Spleen (tissue), 11 donors: ENCODE data around the gene PRM3. TPM values are rescaled to one million over a fixed set of nuclear protein-coding genes. Genes with fewer than 3 reads are reported as not detected.

Source experiments
- DNase-seq: peaks from one replicate; pipeline ENCODE4 v3.0.0-alpha.2; 2020
- H3K27ac ChIP-seq, 8 donors: fragments of 200-600 bp; sonication (generic) in 7 of 8; 1 replicate in 4 of 8; 2 replicates in 4 of 8; pipeline versions ENCODE4 v1.5.0 to v1.8.0; 2016 to 2021; ENCODE audit warnings: inconsistent platforms in 4 of 8, mild to moderate bottlenecking in 4 of 8, moderate library complexity in 1 of 8
- H3K27me3 ChIP-seq, 7 donors: fragments of 200-600 bp; sonication (generic) in 6 of 7; replicated peaks in 1 of 7; 1 replicate in 4 of 7; 2 replicates in 3 of 7; pipeline versions ENCODE4 v1.5.0 to v1.8.0; 2016 to 2021; ENCODE audit warnings: inconsistent platforms in 3 of 7, mild to moderate bottlenecking in 1 of 7
- H3K36me3 ChIP-seq, 6 donors: fragments of 200-600 bp; sonication (generic) in 5 of 6; 1 replicate in 4 of 6; 2 replicates in 2 of 6; pipeline versions ENCODE4 v1.5.0 to v1.8.0; 2016 to 2021; ENCODE audit warnings: inconsistent platforms in 2 of 6
- H3K4me1 ChIP-seq, 6 donors: fragments of 200-600 bp; sonication (generic) in 5 of 6; 1 replicate in 3 of 6; 2 replicates in 3 of 6; pipeline versions ENCODE4 v1.5.0 to v1.8.0; 2016 to 2021; ENCODE audit warnings: inconsistent platforms in 3 of 6
- H3K4me3 ChIP-seq, 8 donors: fragments of 200-600 bp; sonication (generic) in 7 of 8; 1 replicate in 4 of 8; 2 replicates in 4 of 8; pipeline versions ENCODE4 v1.5.0 to v1.8.0; 2016 to 2021; ENCODE audit warnings: inconsistent platforms in 4 of 8, mild to moderate bottlenecking in 4 of 8, moderate library complexity in 2 of 8
- H3K9me3 ChIP-seq, 8 donors: fragments of 200-600 bp; sonication (generic) in 7 of 8; 1 replicate in 4 of 8; 2 replicates in 4 of 8; pipeline versions ENCODE4 v1.5.0 to v1.8.0; 2016 to 2021; ENCODE audit warnings: inconsistent platforms in 4 of 8
- POLR2A ChIP-seq, 3 donors: fragments of 450-650 bp; IDR thresholded peaks; one replicate each; pipeline ENCODE4 v1.5.1; 2017; ENCODE audit warnings: antibody characterized with exemption in 3 of 3, mild to moderate bottlenecking in 1 of 3
- POLR2AphosphoS5 ChIP-seq, 3 donors: sonication (generic); formaldehyde crosslinking; IDR thresholded peaks; one replicate each; pipeline ENCODE4 v1.5.1; 2017; ENCODE audit warnings: antibody characterized with exemption in 3 of 3
- WGBS, 5 donors: extraction: QIAGEN DNeasy Blood & Tissue Kit in 3 of 5; methylation state at CpG; one replicate each; pipeline versions ENCODE4 v1.1.5 to v1.1.7; 2013 to 2018; 5-methylcytosine and 5-hydroxymethylcytosine counted together
- intact Hi-C: fragments of 100-400 bp; cut with DNase I; formaldehyde crosslinking; loops from one replicate; pipeline ENCODE4 v1.15.0; 2023; ENCODE audit warnings: low total_unique reads
- polyA plus RNA-seq, 3 donors: library from polyadenylated mRNA; stranded (reverse); fragments of 200-250 nt; gene quantifications; one replicate each; pipeline ENCODE4 v1.2.1, GENCODE V29; 2013
- total RNA-seq, 7 donors: library from RNA; depleted of rRNA in 3 of 7; stranded (reverse); fragments of >200 nt in 3 of 7; fragmentation: NEBNext Ultra II Directional in 4 of 7; extraction: Animal tissue kit (Norgen Biotek cat#: 25700) in 4 of 7; gene quantifications; one replicate each; pipeline versions ENCODE4 v1.1.0 to v1.2.1, GENCODE V29; 2016 to 2021
- TF ChIP-seq, protein P1 (sequence below), 11 experiments: fragments of 200-600 bp in 7 of 11; fragments of 450-650 bp in 4 of 11; sonication (generic) in 4 of 11; IDR thresholded peaks in 8 of 11; conservative IDR thresholded peaks in 3 of 11; 1 replicate in 7 of 11; 2 replicates in 4 of 11; pipeline versions ENCODE4 v1.4.0 to v1.8.0; 2016 to 2021; ENCODE audit warnings: antibody characterized with exemption in 11 of 11, inconsistent platforms in 4 of 11, mild to moderate bottlenecking in 1 of 11
- donor health status: healthy with polysubstance abuse.
- donor health status: DM: no; HTN: no; CAD: no; lungs with moderate emphysema.
- donor health status: DM: no; HTN: no; CAD: no.
- donor health status: Bipolar disorder and iron deficiency.
- donor health status: healthy.
- donor health status: DM: no; HTN: no; CAD: no.
- donor health status: DM: yes; HTN: yes; CAD: no.

PRM3 gene
- total and polyA plus RNA-seq, 10 donors = not detected

DNA sequence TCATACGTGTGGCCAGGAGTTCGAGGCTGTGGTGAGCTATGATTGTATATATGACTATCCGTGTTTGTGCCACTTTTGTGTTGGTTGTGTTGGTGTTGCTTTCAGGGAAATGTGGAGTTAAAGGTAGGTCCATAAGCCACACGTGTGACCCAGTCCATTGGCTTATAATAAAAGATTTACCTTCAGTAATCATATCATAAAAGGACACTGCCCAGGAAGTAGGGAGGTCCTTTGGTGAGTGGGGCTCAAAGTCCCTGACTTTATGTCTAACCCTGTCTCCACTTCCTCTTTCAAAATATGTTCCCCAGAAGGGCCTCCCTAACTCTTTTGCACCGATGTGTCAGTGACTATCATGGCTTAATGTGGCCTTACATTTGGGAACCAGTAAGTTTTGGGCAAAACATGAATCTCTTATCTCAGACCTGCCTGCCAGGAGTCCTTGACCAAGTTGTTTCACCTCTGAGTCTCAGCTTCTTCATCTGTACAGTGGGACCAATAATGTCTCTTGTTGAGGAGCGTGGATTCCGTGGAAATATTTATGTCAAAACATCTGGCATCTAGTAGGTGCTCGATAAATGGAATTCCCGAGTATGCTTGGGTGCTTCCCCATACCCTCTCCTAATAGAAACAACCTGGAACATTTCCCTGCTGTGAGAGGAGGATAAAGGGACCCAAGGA, 9.1 kb downstream of the PRM3 start:
- Histone ChIP-seq H3K36me3 (no peaks in the 10 kb centered on the region), H3K4me1 (peaks cover 3 to 22% (median 10%) of the 10 kb centered on the region in 6 donors), H3K27ac (peak overlapping the region in 1 of 8 donors; percentile 30), H3K4me3 (no peak overlapping the region), H3K9me3 (no peaks in the 10 kb centered on the region), H3K27me3 (no peaks in the 10 kb centered on the region)
- WGBS, 5 donors = 65 to 78% (median 73%) methylated on average over 9 of the region's 9 CpGs
- no peak for TF ChIP-seq POLR2A (IDR thresholded peaks at IDR 0.05)
- TF ChIP-seq POLR2AphosphoS5 (IDR thresholded peaks at IDR 0.05) = no peak
- TF ChIP-seq, protein P1, sequence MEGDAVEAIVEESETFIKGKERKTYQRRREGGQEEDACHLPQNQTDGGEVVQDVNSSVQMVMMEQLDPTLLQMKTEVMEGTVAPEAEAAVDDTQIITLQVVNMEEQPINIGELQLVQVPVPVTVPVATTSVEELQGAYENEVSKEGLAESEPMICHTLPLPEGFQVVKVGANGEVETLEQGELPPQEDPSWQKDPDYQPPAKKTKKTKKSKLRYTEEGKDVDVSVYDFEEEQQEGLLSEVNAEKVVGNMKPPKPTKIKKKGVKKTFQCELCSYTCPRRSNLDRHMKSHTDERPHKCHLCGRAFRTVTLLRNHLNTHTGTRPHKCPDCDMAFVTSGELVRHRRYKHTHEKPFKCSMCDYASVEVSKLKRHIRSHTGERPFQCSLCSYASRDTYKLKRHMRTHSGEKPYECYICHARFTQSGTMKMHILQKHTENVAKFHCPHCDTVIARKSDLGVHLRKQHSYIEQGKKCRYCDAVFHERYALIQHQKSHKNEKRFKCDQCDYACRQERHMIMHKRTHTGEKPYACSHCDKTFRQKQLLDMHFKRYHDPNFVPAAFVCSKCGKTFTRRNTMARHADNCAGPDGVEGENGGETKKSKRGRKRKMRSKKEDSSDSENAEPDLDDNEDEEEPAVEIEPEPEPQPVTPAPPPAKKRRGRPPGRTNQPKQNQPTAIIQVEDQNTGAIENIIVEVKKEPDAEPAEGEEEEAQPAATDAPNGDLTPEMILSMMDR (IDR thresholded peaks at IDR 0.05 in 8 of 11, conservative IDR thresholded peaks at IDR 0.05 in 3 of 11) = no peak
- DNase-seq = no peak
- intact Hi-C loops = no loop called here

DNA sequence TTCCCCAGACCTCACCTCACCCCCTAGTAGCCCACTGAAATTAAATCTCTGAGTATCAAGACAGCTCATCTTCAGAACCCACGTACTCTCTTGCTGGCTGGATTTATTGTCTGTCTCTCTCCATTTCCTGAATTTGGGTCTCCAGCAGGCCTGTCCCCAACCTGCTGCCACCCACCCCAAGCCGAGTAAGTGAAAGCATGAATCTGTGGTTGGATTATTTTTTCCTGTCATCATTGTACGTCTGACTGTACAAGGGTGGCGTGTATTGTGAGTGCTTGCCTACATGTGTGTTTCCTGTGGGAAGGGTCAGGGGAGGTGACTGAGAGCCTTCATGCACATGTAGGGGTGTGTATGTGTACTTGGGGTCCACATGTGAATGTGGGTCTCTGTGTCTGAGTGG, 9.7 kb downstream of the PRM3 start:
- H3K9me3 ChIP-seq = no peaks in the 10 kb centered on the region
- DNase-seq = no peak
- H3K36me3 ChIP-seq = no peaks in the 10 kb centered on the region
- 24 to 37% (median 35%) methylated on average over 4 of the region's 4 CpGs for WGBS, 5 donors
- intact Hi-C loops = no loop called here
- no peaks in the 10 kb centered on the region for H3K27me3 ChIP-seq
- H3K4me3 ChIP-seq = no peak overlapping the region
- peaks cover 8 to 28% (median 15%) of the 10 kb centered on the region in 6 donors for H3K4me1 ChIP-seq
- peak overlapping the region in 1 of 8 donors; percentile 30 for H3K27ac ChIP-seq
- TF ChIP-seq POLR2AphosphoS5 (IDR thresholded peaks at IDR 0.05) = no peak
- TF ChIP-seq, protein P1 (IDR thresholded peaks at IDR 0.05 in 8 of 11, conservative IDR thresholded peaks at IDR 0.05 in 3 of 11) = no peak
- no peak for TF ChIP-seq POLR2A (IDR thresholded peaks at IDR 0.05)

DNA sequence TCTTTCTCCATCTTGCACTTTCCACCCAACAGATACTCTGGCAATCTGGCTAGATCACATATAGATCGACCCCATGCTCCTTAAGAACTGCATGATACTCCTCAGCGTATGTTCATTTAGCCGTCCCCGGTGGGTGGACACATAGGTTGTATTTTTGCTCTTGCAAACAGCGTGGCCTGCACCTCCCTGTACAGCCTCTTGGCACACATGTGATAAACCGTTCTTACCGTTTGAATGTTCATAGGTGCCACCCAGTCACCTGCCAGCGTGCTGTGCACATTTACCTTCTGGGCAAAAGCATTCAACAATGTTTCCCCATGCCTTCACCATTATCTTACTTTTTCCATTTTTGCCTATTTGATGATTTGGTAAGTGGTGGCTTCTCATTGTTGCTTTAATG, 10.5 kb downstream of the PRM3 start:
- no peak for DNase-seq
- TF ChIP-seq, protein P1 (IDR thresholded peaks at IDR 0.05 in 8 of 11, conservative IDR thresholded peaks at IDR 0.05 in 3 of 11) = no peak
- TF ChIP-seq POLR2A (IDR thresholded peaks at IDR 0.05) (no peak), POLR2AphosphoS5 (IDR thresholded peaks at IDR 0.05) (no peak)
- Histone ChIP-seq H3K27ac (no peak overlapping the region), H3K27me3 (no peaks in the 10 kb centered on the region), H3K36me3 (no peaks in the 10 kb centered on the region), H3K4me3 (no peak overlapping the region), H3K9me3 (no peaks in the 10 kb centered on the region), H3K4me1 (peaks cover 13 to 36% (median 23%) of the 10 kb centered on the region in 6 donors)
- 87 to 91% (median 89%) methylated on average over 8 of the region's 8 CpGs for WGBS, 5 donors
- intact Hi-C loops = no loop called here

DNA sequence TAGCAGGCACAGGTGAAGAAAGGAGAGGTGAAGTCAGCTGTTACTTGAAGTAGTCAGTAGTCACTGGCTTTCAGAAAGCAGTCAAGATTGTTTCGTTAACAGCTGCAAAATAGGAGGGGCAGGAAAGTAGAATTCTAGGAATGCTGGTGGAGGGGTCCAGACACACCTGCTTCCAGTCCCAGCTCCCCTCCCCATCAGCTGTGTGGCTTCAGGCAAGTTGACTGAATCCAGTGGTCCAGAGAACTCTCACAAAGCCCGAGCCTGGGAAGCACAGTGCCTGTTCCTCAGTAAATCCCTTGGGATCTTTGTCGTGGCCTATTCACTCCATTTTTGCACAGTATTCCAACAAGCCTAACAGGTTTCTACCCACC, 12.8 kb downstream of the PRM3 start:
- no peaks in the 10 kb centered on the region for H3K9me3 ChIP-seq
- H3K36me3 ChIP-seq = no peaks in the 10 kb centered on the region
- no peaks in the 10 kb centered on the region for H3K27me3 ChIP-seq
- H3K4me1 ChIP-seq = peaks cover 22 to 52% (median 38%) of the 10 kb centered on the region in 6 donors
- 85 to 93% (median 87%) methylated on average over 3 of the region's 3 CpGs for WGBS, 5 donors
- H3K4me3 ChIP-seq = no peak overlapping the region
- H3K27ac ChIP-seq = peak overlapping the region in 1 of 8 donors; percentile 80
- TF ChIP-seq POLR2AphosphoS5 (IDR thresholded peaks at IDR 0.05) = no peak
- TF ChIP-seq POLR2A (IDR thresholded peaks at IDR 0.05) = no peak
- TF ChIP-seq, protein P1 (IDR thresholded peaks at IDR 0.05 in 8 of 11, conservative IDR thresholded peaks at IDR 0.05 in 3 of 11) = no peak
- no peak for DNase-seq
- intact Hi-C loops = no loop called here
